OCI-LY7 (cell line): Measurements from ENCODE around the gene ADAMTS2. TPM values are rescaled to one million over a fixed set of nuclear protein-coding genes. Genes with fewer than 3 reads are reported as not detected.
A peak's percentile ranks its signal among the peaks of the same experiment; 100 is the strongest.

Experiments
- BruUV-seq: library from RNA; stranded (reverse); fragments of 400-500 nt; replicated peaks from 2 replicates; lab custom pipeline; 2021; lab: Mats Ljungman, UMichigan
- CTCF ChIA-PET: fragments of 300-600 bp; sonication (Branson Sonifier 250); formaldehyde crosslinking; loops from one replicate; lab custom pipeline; 2022; ENCODE audit warnings: antibody characterized with exemption; ENCODE audit not compliant: unreplicated experiment; lab: Charles Lee
- POLR2A ChIA-PET: fragments of 300-600 bp; sonication (Branson Sonifier 250); formaldehyde crosslinking; loops from one replicate; lab custom pipeline; 2022; ENCODE audit warnings: antibody characterized with exemption; lab: Charles Lee
- DNase-seq: peaks from one replicate; pipeline ENCODE4 v3.0.0-alpha.2; 2015; ENCODE audit warnings: low spot score
- H2AFZ ChIP-seq: fragments of 200-600 bp; sonication (generic), shearing (Covaris generic); 2 replicates; pipeline ENCODE4 v1.6.1; 2014; ENCODE audit warnings: mild to moderate bottlenecking, antibody characterized with exemption, low read length, moderate library complexity
- H3K27ac ChIP-seq: fragments of 200-600 bp; sonication (generic); 2 replicates; pipeline ENCODE4 v1.5.1; 2014; ENCODE audit warnings: mixed run types, low read depth, mild to moderate bottlenecking, moderate library complexity, low read length, inconsistent platforms; ENCODE audit not compliant: poor library complexity, severe bottlenecking
- H3K36me3 ChIP-seq: fragments of 200-600 bp; sonication (generic); 2 replicates; pipeline ENCODE4 v1.6.1; 2014; ENCODE audit warnings: mild to moderate bottlenecking, antibody characterized with exemption, low read length, moderate library complexity, mixed read lengths; ENCODE audit not compliant: insufficient read depth
- H3K4me1 ChIP-seq: fragments of 200-600 bp; sonication (generic); 2 replicates; pipeline ENCODE4 v1.5.1; 2014; ENCODE audit warnings: mild to moderate bottlenecking, low read length; ENCODE audit not compliant: insufficient read depth, poor library complexity, severe bottlenecking
- H3K4me2 ChIP-seq: fragments of 200-600 bp; sonication (generic); 2 replicates; pipeline ENCODE4 v1.6.1; 2014; ENCODE audit warnings: mild to moderate bottlenecking, low read length
- H3K4me3 ChIP-seq: fragments of 200-600 bp; sonication (generic); 2 replicates; pipeline ENCODE4 v1.5.1; 2014; ENCODE audit warnings: mild to moderate bottlenecking, low read depth, low read length; ENCODE audit not compliant: poor library complexity, severe bottlenecking
- H3K79me2 ChIP-seq: fragments of 200-600 bp; sonication (generic); 2 replicates; pipeline ENCODE4 v1.6.1; 2016; ENCODE audit warnings: low read depth, mild to moderate bottlenecking, low read length, moderate library complexity, mixed read lengths; ENCODE audit not compliant: insufficient read depth
- H3K9me2 ChIP-seq: fragments of 200-600 bp; sonication (generic); 2 replicates; pipeline ENCODE4 v1.6.1; 2016; ENCODE audit warnings: mild to moderate bottlenecking, low read length, mixed read lengths; ENCODE audit not compliant: insufficient read depth
- H3K9me3 ChIP-seq: fragments of 200-600 bp; sonication (generic); 2 replicates; pipeline ENCODE4 v1.6.1; 2014; ENCODE audit warnings: mild to moderate bottlenecking, mixed run types, low read length, mixed read lengths
- H4K20me1 ChIP-seq: fragments of 200-600 bp; sonication (generic); 2 replicates; pipeline ENCODE4 v1.6.1; 2014; ENCODE audit warnings: mild to moderate bottlenecking, antibody characterized with exemption, low read length, moderate library complexity, mixed read lengths; ENCODE audit not compliant: insufficient read depth
- EZH2phosphoT487 ChIP-seq: fragments of 200-600 bp; sonication (generic); IDR thresholded peaks from 2 replicates; pipeline ENCODE4 v1.6.1; 2018; ENCODE audit warnings: low read depth, borderline replicate concordance, mild to moderate bottlenecking, mixed run types, antibody characterized with exemption, low read length, moderate library complexity, mixed read lengths
- intact Hi-C: fragments of 100-400 bp; cut with micrococcal nuclease; formaldehyde crosslinking; loops from one replicate; pipeline ENCODE4 v1.10.0; 2022; ENCODE audit not compliant: unreplicated experiment
- total RNA-seq, 2 experiments: library from RNA; depleted of rRNA in 1 of 2; stranded (reverse); fragments of >200 nt in 1 of 2; shearing (Covaris generic) in 1 of 2; gene quantifications; 2 replicates each; pipeline ENCODE4 v1.2.3, GENCODE V29; 2014 to 2022
- TF ChIP-seq, protein P1 (sequence below): fragments of 200-600 bp; sonication (generic); conservative IDR thresholded peaks from 2 replicates; pipeline ENCODE4 v1.5.1; 2014; ENCODE audit warnings: mild to moderate bottlenecking, antibody characterized with exemption, low read length, moderate library complexity, mixed read lengths

The ADAMTS2 gene
- total RNA-seq, 2 experiments from 2014 or later: not detected

- H3K9me3 ChIP-seq: no peaks in the 10 kb centered on the region
- POLR2A ChIA-PET: no interaction called here
- no peaks in the 10 kb centered on the region for H3K36me3 ChIP-seq
- no peak overlapping the region for H3K4me3 ChIP-seq
- BruUV-seq: no TSS peak
- CTCF ChIA-PET: no interaction called here
- H4K20me1 ChIP-seq: no peaks in the 10 kb centered on the region
- H3K4me1 ChIP-seq: no peaks in the 10 kb centered on the region
- H3K79me2 ChIP-seq: no peaks in the 10 kb centered on the region
- H3K4me2 ChIP-seq: peak overlapping the region; percentile 44; the same call in 1 of the 2 replicates
- H2AFZ ChIP-seq: no peak overlapping the region
- DNase-seq: peak; percentile 50
- H3K27ac ChIP-seq: no peak overlapping the region
- no peak for TF ChIP-seq EZH2phosphoT487
- TF ChIP-seq, protein P1, sequence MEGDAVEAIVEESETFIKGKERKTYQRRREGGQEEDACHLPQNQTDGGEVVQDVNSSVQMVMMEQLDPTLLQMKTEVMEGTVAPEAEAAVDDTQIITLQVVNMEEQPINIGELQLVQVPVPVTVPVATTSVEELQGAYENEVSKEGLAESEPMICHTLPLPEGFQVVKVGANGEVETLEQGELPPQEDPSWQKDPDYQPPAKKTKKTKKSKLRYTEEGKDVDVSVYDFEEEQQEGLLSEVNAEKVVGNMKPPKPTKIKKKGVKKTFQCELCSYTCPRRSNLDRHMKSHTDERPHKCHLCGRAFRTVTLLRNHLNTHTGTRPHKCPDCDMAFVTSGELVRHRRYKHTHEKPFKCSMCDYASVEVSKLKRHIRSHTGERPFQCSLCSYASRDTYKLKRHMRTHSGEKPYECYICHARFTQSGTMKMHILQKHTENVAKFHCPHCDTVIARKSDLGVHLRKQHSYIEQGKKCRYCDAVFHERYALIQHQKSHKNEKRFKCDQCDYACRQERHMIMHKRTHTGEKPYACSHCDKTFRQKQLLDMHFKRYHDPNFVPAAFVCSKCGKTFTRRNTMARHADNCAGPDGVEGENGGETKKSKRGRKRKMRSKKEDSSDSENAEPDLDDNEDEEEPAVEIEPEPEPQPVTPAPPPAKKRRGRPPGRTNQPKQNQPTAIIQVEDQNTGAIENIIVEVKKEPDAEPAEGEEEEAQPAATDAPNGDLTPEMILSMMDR: peak; percentile 94
- H3K9me2 ChIP-seq: no peaks in the 10 kb centered on the region
- intact Hi-C loops: loop anchor here (1.0 kb wide), 1 partner anchor 327 kb away; no protein-coding TSS in a partner anchor
Measured at GRCh38 chr5:179166886-179167841, 178.1 kb downstream of the ADAMTS2 start.

DNA sequence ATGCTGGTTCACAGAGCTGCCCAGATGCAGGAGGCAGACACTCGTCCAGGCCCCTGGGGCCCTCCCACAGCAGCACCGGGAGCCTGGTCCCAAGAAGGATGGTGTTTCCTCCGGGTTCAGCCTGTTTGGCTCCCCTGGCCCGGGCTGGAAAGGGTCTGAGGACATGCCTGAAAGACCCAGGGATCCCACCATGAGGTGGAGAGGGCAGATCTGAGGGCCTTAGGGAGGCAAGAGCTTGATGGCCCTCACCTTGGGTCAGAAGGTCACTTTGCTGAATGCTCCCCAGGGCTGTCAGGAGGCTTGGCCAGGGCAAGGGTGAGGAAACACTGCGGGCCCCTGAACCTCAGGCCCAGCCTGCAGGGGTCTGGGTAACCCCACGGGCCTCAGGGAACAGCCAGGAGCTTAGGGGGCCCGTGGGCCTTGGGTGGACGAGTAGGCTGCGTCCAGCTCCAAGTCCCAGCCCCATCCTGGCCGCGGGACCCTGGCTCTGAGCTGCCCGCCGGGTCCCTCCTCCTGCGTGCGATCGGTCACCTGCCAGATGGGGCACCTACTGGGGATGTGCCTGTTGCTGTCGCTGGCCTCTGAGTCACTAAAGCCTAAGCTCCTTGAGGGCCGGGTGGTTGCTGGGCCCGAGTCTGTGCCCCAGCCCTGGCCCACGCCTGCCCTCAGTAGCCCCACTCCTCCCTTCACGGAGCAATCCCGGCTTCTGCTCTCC, 178.9 kb downstream of the ADAMTS2 start:
- CTCF ChIA-PET: no interaction called here
- Histone ChIP-seq H3K9me3 (no peaks in the 10 kb centered on the region), H4K20me1 (no peaks in the 10 kb centered on the region), H3K4me2 (0 out of 2 replicates have a peak overlapping the region, but pooled peaks have one; percentile 44), H3K4me1 (no peaks in the 10 kb centered on the region), H3K9me2 (no peaks in the 10 kb centered on the region), H2AFZ (no peak overlapping the region), H3K4me3 (no peak overlapping the region), H3K79me2 (no peaks in the 10 kb centered on the region), H3K36me3 (no peaks in the 10 kb centered on the region), H3K27ac (no peak overlapping the region)
- no TSS peak for BruUV-seq
- TF ChIP-seq EZH2phosphoT487: no peak
- TF ChIP-seq, protein P1: no peak
- no peak for DNase-seq
- POLR2A ChIA-PET: no interaction called here
- intact Hi-C loops: no loop called here
